Neural cell (in vitro differentiated cells): ENCODE measurements around the gene SERPINE2. TPM values are rescaled to one million over a fixed set of nuclear protein-coding genes. Genes with fewer than 3 reads are reported as not detected.

Experiments
- H2AFZ ChIP-seq: fragments of 200-600, 300-800 bp; sonication (generic), shearing (Covaris generic); 2 replicates; pipeline ENCODE4 v1.6.0; 2014; ENCODE audit warnings: low read depth, mild to moderate bottlenecking, antibody characterized with exemption, low read length, moderate library complexity
- H3F3A ChIP-seq: fragments of 200-600 bp; shearing (Covaris generic); 2 replicates; pipeline ENCODE4 v1.6.1; 2016; ENCODE audit warnings: mild to moderate bottlenecking, moderate library complexity, mixed read lengths, antibody characterized with exemption, low read length; ENCODE audit not compliant: insufficient read depth, poor library complexity, severe bottlenecking
- H3K27ac ChIP-seq: fragments of 200-600, 300-800 bp; sonication (generic), shearing (Covaris generic); 2 replicates; pipeline ENCODE4 v1.5.1; 2014; ENCODE audit warnings: mild to moderate bottlenecking, low read length, moderate library complexity
- H3K27me3 ChIP-seq: fragments of 300-800, 200-600 bp; sonication (generic), shearing (Covaris generic); 2 replicates; pipeline ENCODE4 v1.6.0; 2014; ENCODE audit warnings: mild to moderate bottlenecking, low read depth, low read length, moderate library complexity; ENCODE audit not compliant: insufficient read depth
- H3K36me3 ChIP-seq: fragments of 300-800, 200-600 bp; sonication (generic), shearing (Covaris generic); 2 replicates; pipeline ENCODE4 v1.5.1; 2014; ENCODE audit warnings: mild to moderate bottlenecking, antibody characterized with exemption, low read length, moderate library complexity; ENCODE audit not compliant: insufficient read depth
- H3K4me2 ChIP-seq: fragments of 300-800, 200-600 bp; sonication (generic), shearing (Covaris generic); 2 replicates; pipeline ENCODE4 v1.6.0; 2014; ENCODE audit warnings: mild to moderate bottlenecking, low read length
- H3K4me3 ChIP-seq: fragments of 300-800, 200-600 bp; sonication (generic), shearing (Covaris generic); 2 replicates; pipeline ENCODE4 v1.5.1; 2014; ENCODE audit warnings: mild to moderate bottlenecking, low read length, moderate library complexity
- H3K79me2 ChIP-seq: fragments of 200-600 bp; shearing (Covaris generic); replicated peaks from 2 replicates; pipeline ENCODE4 v1.6.0; 2014; ENCODE audit warnings: mild to moderate bottlenecking, low read length, moderate library complexity; ENCODE audit not compliant: insufficient read depth
- H3K9ac ChIP-seq: fragments of 300-800, 200-600 bp; sonication (generic), shearing (Covaris generic); 2 replicates; pipeline ENCODE4 v1.6.1; 2016; ENCODE audit warnings: mild to moderate bottlenecking, low read length, mixed read lengths
- H3K9me2 ChIP-seq: fragments of 200-600 bp; shearing (Covaris generic); 2 replicates; pipeline ENCODE4 v1.6.1; 2016; ENCODE audit warnings: mild to moderate bottlenecking, low read length, mixed read lengths; ENCODE audit not compliant: insufficient read depth
- H3K9me3 ChIP-seq: fragments of 200-600, 300-800 bp; sonication (generic), shearing (Covaris generic); 2 replicates; pipeline ENCODE4 v1.6.1; 2016; ENCODE audit warnings: mild to moderate bottlenecking, mixed run types, low read length, moderate library complexity, mixed read lengths
- H4K20me1 ChIP-seq: fragments of 200-600 bp; shearing (Covaris generic); 2 replicates; pipeline ENCODE4 v1.6.1; 2016; ENCODE audit warnings: mild to moderate bottlenecking, mixed run types; ENCODE audit not compliant: insufficient read depth
- CTCF ChIP-seq: fragments of 450-650 bp; IDR thresholded peaks from 2 replicates; pipeline ENCODE4 v1.5.1; 2014; ENCODE audit warnings: antibody characterized with exemption, mild to moderate bottlenecking, moderate library complexity; ENCODE audit not compliant: poor library complexity, severe bottlenecking
- EP300 ChIP-seq: fragments of 450-650 bp; conservative IDR thresholded peaks from 2 replicates; pipeline ENCODE4 v1.6.1; 2014; ENCODE audit warnings: antibody characterized with exemption, mild to moderate bottlenecking, moderate library complexity; ENCODE audit not compliant: poor library complexity, severe bottlenecking
- EZH2 ChIP-seq: fragments of 200-600, 300-800 bp; shearing (Covaris generic), sonication (generic); IDR thresholded peaks from 2 replicates; pipeline ENCODE4 v1.6.1; 2014; ENCODE audit warnings: antibody characterized with exemption, low read length, borderline replicate concordance, mild to moderate bottlenecking; ENCODE audit not compliant: insufficient read depth, poor library complexity, severe bottlenecking
- MXI1 ChIP-seq: fragments of 450-650 bp; conservative IDR thresholded peaks from 2 replicates; pipeline ENCODE4 v1.6.1; 2014; ENCODE audit warnings: antibody characterized with exemption, mild to moderate bottlenecking; ENCODE audit not compliant: poor library complexity, severe bottlenecking
- POLR2AphosphoS5 ChIP-seq: IDR thresholded peaks from 2 replicates; pipeline ENCODE4 v1.6.1; 2012
- RAD21 ChIP-seq: fragments of 450-650 bp; conservative IDR thresholded peaks from 2 replicates; pipeline ENCODE4 v1.6.1; 2014; ENCODE audit warnings: antibody characterized with exemption, mild to moderate bottlenecking, moderate library complexity
- REST ChIP-seq: IDR thresholded peaks from 2 replicates; pipeline ENCODE4 v1.6.1; 2012; ENCODE audit warnings: borderline replicate concordance
- SMC3 ChIP-seq: fragments of 450-650 bp; conservative IDR thresholded peaks from 2 replicates; pipeline ENCODE4 v1.6.1; 2014; ENCODE audit warnings: antibody characterized with exemption, mild to moderate bottlenecking, moderate library complexity; ENCODE audit not compliant: poor library complexity
- TAF1 ChIP-seq: IDR thresholded peaks from 2 replicates; pipeline ENCODE4 v1.6.1; 2012; ENCODE audit warnings: low read depth
- polyA plus RNA-seq: library from polyadenylated mRNA; depleted of rRNA; stranded (reverse); fragments of >200 nt; gene quantifications from 2 replicates; pipeline ENCODE4 v1.2.3, GENCODE V29; 2014

Gene SERPINE2
- polyA plus RNA-seq, 1 donor from 2014 or later = 38.5 TPM

- no peak for TF ChIP-seq EZH2
- no peak for TF ChIP-seq POLR2AphosphoS5
- TF ChIP-seq TAF1 = no peak
- TF ChIP-seq REST = no peak
- TF ChIP-seq SMC3 = no peak
- TF ChIP-seq MXI1 = no peak
- no peak for TF ChIP-seq RAD21
- no peak for TF ChIP-seq CTCF
- TF ChIP-seq EP300 = no peak
- H3K4me2 ChIP-seq = no peak overlapping the region
- H2AFZ ChIP-seq = no peak overlapping the region
Observed at GRCh38 chr2:224084266-224084892, 45.3 kb upstream of the SERPINE2 start.

GRCh38 chr2:224083638-224084037, 44.6 kb upstream of the SERPINE2 start:
- no peaks in the 10 kb centered on the region for H3K9me3 ChIP-seq
- H3K9me2 ChIP-seq = no peaks in the 10 kb centered on the region
- no peaks in the 10 kb centered on the region for H3K79me2 ChIP-seq
- H4K20me1 ChIP-seq = no peaks in the 10 kb centered on the region
- no peak overlapping the region for H3K4me3 ChIP-seq
- H2AFZ ChIP-seq = no peak overlapping the region
- H3K9ac ChIP-seq = no peak overlapping the region
- no peak overlapping the region for H3K27ac ChIP-seq
- no peaks in the 10 kb centered on the region for H3K27me3 ChIP-seq
- H3F3A ChIP-seq = no peaks in the 10 kb centered on the region
- TF ChIP-seq POLR2AphosphoS5 (no peak), TAF1 (no peak), EZH2 (no peak), MXI1 (no peak), CTCF (no peak), REST (no peak), RAD21 (no peak)
- no peaks in the 10 kb centered on the region for H3K36me3 ChIP-seq
- no peak overlapping the region for H3K4me2 ChIP-seq

More at GRCh38 chr2:224084266-224084892, 45.3 kb upstream of the SERPINE2 start:
- no peak overlapping the region for H3K4me3 ChIP-seq
- no peaks in the 10 kb centered on the region for H3K79me2 ChIP-seq
- no peaks in the 10 kb centered on the region for H3K9me3 ChIP-seq
- H4K20me1 ChIP-seq = no peaks in the 10 kb centered on the region
- no peak overlapping the region for H3K27ac ChIP-seq
- H3K27me3 ChIP-seq = no peaks in the 10 kb centered on the region
- H3K36me3 ChIP-seq = no peaks in the 10 kb centered on the region
- no peak overlapping the region for H3K9ac ChIP-seq
- H3K9me2 ChIP-seq = no peaks in the 10 kb centered on the region
- no peaks in the 10 kb centered on the region for H3F3A ChIP-seq
